Endometrial microvascular endothelial cells (primary cell): ENCODE measurements around the gene SALL2. TPM values are rescaled to one million over a fixed set of nuclear protein-coding genes. Genes with fewer than 3 reads are reported as not detected.

Experiments used
- in situ Hi-C: cut with HindIII; loops from 2 replicates; pipeline ENCODE4 v1.10.0; 2017; ENCODE audit warnings: low sequenced_read_pairs, low pct_unique_long_range_greater_than_20kb; ENCODE audit errors: inconsistent ontology term
- total RNA-seq: library from RNA; depleted of rRNA; stranded (reverse); fragments of >200 nt; gene quantifications from one replicate; pipeline ENCODE4 v1.2.3, GENCODE V29; 2015; ENCODE audit errors: inconsistent ontology term

SALL2 gene
- total RNA-seq, 1 donor from 2014 or later, result 1.4 TPM

- in situ Hi-C loops, result no loop called here
Measured at GRCh38 chr14:21498540-21499526, 27.3 kb downstream of the SALL2 start.

GRCh38 chr14:21496453-21496852 is 29.7 kb downstream of the SALL2 start:
- in situ Hi-C loops, result no loop called here

- in situ Hi-C loops, result no loop called here
Measured at GRCh38 chr14:21494902-21495762, 31.0 kb downstream of the SALL2 start.

- in situ Hi-C loops, result no loop called here
Measured at GRCh38 chr14:21486640-21487087, 39.5 kb downstream of the SALL2 start.

GRCh38 chr14:21476925-21477681 is 49.0 kb downstream of the SALL2 start, which contains the start of the genes RAB2B and TOX4:
Gene RAB2B (minus strand): TSS chr14:21476959. CDS start chr14:21476872, 87 bp downstream.
Gene TOX4 (plus strand): TSS chr14:21477195. CDS start chr14:21477279, 84 bp downstream.
- in situ Hi-C loops, result no loop called here

GRCh38 chr14:21476523-21476924 is 49.6 kb downstream of the SALL2 start:
- in situ Hi-C loops, result no loop called here

- in situ Hi-C loops, result no loop called here
Measured at GRCh38 chr14:21475767-21476522, 50.2 kb downstream of the SALL2 start.

Other genes with a start within 250 kb of the SALL2 start
- not detected for gene RPGRIP1, start 246.3 kb downstream of the SALL2 start, total RNA-seq
- 81.4 TPM for gene SUPT16H, start 142.3 kb downstream of the SALL2 start, total RNA-seq
- 38.2 TPM for gene CHD8, start 70.2 kb downstream of the SALL2 start, total RNA-seq
- gene RAB2B, start 49.4 kb downstream of the SALL2 start, total RNA-seq, result 30.4 TPM
- gene TOX4, start 49.2 kb downstream of the SALL2 start, total RNA-seq, result 37.4 TPM
- 75.2 TPM for gene METTL3, start 15.0 kb downstream of the SALL2 start, total RNA-seq
- gene OR10G3, start 53.7 kb upstream of the SALL2 start, total RNA-seq, result not detected
- not detected for gene OR10G2, start 108.6 kb upstream of the SALL2 start, total RNA-seq
- gene OR4E2, start 127.5 kb upstream of the SALL2 start, total RNA-seq, result not detected
- not detected for gene OR4E1, start 147.5 kb upstream of the SALL2 start, total RNA-seq